Nephron (organoid): ENCODE results near the gene GNG8.

Source experiments
- H3K27ac Mint-ChIP-seq, 3 experiments: 2 replicates each; pipeline ENCODE4 v1.8.0; 2020; ENCODE audit warnings: mixed read lengths in 3 of 3, mild to moderate bottlenecking in 2 of 3, moderate library complexity in 1 of 3
- H3K27me3 Mint-ChIP-seq: 2 replicates; pipeline ENCODE4 v1.8.0; 2021; ENCODE audit warnings: low read depth, mild to moderate bottlenecking, moderate library complexity, mixed read lengths
- H3K36me3 Mint-ChIP-seq: 2 replicates; pipeline ENCODE4 v1.8.0; 2020; ENCODE audit warnings: low read depth, mixed read lengths
- H3K4me1 Mint-ChIP-seq: 2 replicates; pipeline ENCODE4 v1.8.0; 2020; ENCODE audit warnings: mixed read lengths
- H3K4me3 Mint-ChIP-seq, 3 experiments: 2 replicates each; pipeline ENCODE4 v1.8.0; 2020; ENCODE audit warnings: mild to moderate bottlenecking in 3 of 3, mixed read lengths in 3 of 3, moderate library complexity in 2 of 3
- H3K9me3 Mint-ChIP-seq: 2 replicates; pipeline ENCODE4 v1.8.0; 2020; ENCODE audit warnings: mixed read lengths
- TF ChIP-seq, protein P1 (sequence below), 3 experiments: fragments of 200-600 bp; sonication (generic); IDR thresholded peaks; one replicate each; pipeline ENCODE4 v1.5.0; 2021; ENCODE audit warnings: antibody characterized with exemption in 3 of 3; ENCODE audit not compliant: unreplicated experiment in 3 of 3

Gene GNG8

DNA sequence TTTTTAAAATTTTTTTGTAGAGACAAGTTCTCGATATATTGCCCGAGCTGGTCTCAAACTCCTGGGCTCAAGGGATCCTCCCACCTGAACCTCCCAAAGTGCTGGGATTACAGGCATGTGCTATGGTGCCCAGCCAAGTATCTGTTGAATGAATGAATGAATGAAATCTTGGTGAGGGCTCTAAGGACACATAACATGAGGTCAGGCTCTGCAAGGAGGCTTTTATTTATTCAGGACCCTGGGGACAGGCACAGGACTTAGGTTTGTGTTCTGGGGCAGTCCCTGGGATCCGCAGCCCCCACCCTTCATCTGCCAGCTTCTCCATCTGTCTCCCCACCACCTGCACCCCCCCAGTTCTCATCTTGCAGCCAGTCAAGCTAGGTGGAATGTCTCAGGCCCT lies 15.7 kb downstream of the GNG8 start:
- no peaks in the 10 kb centered on the region for H3K36me3 Mint-ChIP-seq

DNA sequence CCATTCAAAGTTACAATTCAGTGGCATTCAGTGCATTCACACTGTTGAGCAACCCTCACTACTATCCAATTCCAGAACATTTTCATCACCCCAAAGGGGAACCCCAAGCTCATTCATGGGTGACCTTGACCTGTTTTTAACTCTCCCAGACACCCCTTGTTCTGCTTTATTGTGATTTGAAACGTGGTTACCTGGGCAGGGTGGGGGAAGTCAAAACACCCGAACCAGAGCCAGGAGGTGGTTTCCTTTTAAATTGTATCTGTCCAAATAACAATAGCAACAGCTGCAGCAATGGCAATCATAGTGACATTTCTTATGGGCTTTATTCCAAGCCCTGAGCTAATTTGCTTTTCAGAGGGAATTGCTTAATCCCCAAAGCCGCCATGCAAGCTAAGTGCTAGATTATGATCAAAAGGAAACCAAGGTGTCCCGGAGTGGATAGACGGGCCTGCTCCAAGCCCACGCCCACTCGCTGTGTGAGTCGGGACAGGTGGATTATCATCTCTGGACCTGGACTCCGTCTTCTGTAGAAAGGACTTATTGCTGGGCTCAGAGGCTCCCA lies 17.3 kb downstream of the GNG8 start:
- Mint-ChIP-seq H3K4me1 (peaks cover 42% of the 10 kb centered on the region), H3K27me3 (peaks cover 4% of the 10 kb centered on the region), H3K36me3 (no peaks in the 10 kb centered on the region), H3K4me3 (no peak overlapping the region), H3K27ac (peak overlapping the region in 1 of 3 experiments; percentile 61), H3K9me3 (no peaks in the 10 kb centered on the region)
- TF ChIP-seq, protein P1, sequence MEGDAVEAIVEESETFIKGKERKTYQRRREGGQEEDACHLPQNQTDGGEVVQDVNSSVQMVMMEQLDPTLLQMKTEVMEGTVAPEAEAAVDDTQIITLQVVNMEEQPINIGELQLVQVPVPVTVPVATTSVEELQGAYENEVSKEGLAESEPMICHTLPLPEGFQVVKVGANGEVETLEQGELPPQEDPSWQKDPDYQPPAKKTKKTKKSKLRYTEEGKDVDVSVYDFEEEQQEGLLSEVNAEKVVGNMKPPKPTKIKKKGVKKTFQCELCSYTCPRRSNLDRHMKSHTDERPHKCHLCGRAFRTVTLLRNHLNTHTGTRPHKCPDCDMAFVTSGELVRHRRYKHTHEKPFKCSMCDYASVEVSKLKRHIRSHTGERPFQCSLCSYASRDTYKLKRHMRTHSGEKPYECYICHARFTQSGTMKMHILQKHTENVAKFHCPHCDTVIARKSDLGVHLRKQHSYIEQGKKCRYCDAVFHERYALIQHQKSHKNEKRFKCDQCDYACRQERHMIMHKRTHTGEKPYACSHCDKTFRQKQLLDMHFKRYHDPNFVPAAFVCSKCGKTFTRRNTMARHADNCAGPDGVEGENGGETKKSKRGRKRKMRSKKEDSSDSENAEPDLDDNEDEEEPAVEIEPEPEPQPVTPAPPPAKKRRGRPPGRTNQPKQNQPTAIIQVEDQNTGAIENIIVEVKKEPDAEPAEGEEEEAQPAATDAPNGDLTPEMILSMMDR (IDR thresholded peaks at IDR 0.05; ENCODE audit: unreplicated experiment in 3 of 3): no peak

More for the DNA sequence above, 15.7 kb downstream of the GNG8 start:
- Mint-ChIP-seq H3K4me3 (peak overlapping the region in 1 of 3 experiments; percentile 59), H3K27ac (peak overlapping the region in 2 of 3 experiments; percentile 81 to 87), H3K4me1 (peaks cover 48% of the 10 kb centered on the region), H3K9me3 (no peaks in the 10 kb centered on the region), H3K27me3 (peaks cover 4% of the 10 kb centered on the region)
- TF ChIP-seq, protein P1 (IDR thresholded peaks at IDR 0.05; ENCODE audit: unreplicated experiment in 3 of 3): no peak

DNA sequence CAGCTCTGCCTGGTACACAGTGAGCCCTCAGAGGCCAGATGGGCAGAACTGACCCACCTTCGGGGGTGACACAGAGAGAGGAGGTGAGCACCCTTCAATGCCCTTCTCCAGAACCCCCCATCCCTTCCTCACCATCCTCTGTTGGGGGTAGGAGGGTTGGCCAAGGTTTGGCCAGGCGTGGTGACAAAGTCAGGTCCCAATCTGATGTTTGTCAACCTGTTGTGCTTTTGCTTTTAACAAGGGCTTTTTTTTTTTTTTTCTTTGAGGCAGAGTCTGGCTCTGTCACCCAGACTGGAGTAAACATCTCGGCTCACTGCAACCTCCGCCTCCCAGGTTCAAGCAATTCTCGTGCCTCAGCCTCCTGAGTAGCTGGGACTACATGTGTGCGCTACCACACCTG lies 18.4 kb downstream of the GNG8 start:
- H3K9me3 Mint-ChIP-seq: no peaks in the 10 kb centered on the region
- TF ChIP-seq, protein P1 (IDR thresholded peaks at IDR 0.05; ENCODE audit: unreplicated experiment in 3 of 3): no peak
- H3K4me3 Mint-ChIP-seq: no peak overlapping the region
- H3K27me3 Mint-ChIP-seq: peaks cover 4% of the 10 kb centered on the region
- H3K4me1 Mint-ChIP-seq: peaks cover 42% of the 10 kb centered on the region
- no peak overlapping the region for H3K27ac Mint-ChIP-seq
- no peaks in the 10 kb centered on the region for H3K36me3 Mint-ChIP-seq

DNA sequence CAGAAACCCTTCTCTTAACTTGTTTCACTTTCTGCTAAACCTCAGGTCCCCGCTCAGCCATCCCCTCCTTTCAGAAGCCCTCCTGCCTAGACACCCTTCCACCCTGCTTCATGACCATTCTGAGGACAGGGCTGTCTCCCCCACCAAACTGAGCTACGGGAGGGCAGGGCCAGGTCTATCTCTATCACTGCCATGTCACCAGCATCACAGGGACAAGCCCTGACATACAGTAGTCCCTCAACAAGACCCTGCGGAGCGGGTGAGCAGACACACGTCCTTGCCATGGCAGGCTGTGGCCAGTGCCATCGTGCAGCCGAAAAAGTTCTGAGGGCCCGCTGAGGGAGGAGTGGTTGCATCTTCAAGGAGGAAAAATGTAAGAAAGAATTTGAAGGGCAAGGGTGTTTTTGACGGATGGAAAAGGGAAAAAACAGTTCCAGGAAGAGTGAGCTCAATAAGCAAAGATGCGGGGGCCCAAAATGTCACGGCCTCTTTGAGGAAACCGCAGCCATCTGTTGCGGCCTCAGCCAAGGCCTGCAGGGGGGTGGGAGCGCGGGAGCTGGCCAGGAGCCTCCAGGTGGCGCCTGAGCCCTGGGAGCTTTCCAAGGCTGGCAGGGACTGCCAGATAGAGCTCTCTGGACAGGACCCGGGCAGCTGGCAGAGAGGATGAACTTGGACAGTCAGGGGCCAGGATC lies 19.2 kb downstream of the GNG8 start:
- Mint-ChIP-seq H3K27me3 (peaks cover 4% of the 10 kb centered on the region), H3K9me3 (no peaks in the 10 kb centered on the region)

DNA sequence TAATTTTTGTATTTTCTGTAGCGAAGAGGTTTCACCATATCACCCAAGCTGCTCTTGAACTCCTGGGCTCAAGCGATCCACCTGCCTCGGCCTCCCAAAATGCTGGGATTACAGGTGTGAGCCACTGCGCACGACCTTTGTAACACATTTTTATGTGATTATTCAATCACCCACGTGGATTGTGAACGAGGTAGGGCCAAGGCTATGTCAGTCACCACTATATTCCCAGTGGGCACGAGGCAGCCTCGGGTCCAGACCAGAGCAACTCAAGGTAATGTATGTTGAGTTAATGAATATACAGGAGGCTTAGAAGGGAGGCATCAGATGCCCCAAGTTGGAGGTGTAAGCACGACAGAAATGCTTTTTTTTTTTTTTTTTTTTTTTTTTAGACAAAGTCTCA lies 20.0 kb downstream of the GNG8 start:
- Mint-ChIP-seq H3K36me3 (no peaks in the 10 kb centered on the region), H3K4me3 (no peak overlapping the region), H3K4me1 (peaks cover 28% of the 10 kb centered on the region), H3K27ac (peak overlapping the region in 1 of 3 experiments; percentile 55), H3K27me3 (peaks cover 4% of the 10 kb centered on the region), H3K9me3 (no peaks in the 10 kb centered on the region)
- TF ChIP-seq, protein P1 (IDR thresholded peaks at IDR 0.05; ENCODE audit: unreplicated experiment in 3 of 3): no peak

More for the DNA sequence above, 19.2 kb downstream of the GNG8 start:
- peaks cover 35% of the 10 kb centered on the region for H3K4me1 Mint-ChIP-seq
- peak overlapping the region; percentile 67 to 93 (median 75) for H3K27ac Mint-ChIP-seq
- no peaks in the 10 kb centered on the region for H3K36me3 Mint-ChIP-seq
- peak overlapping the region in 2 of 3 experiments; percentile 17 to 32 for H3K4me3 Mint-ChIP-seq
- TF ChIP-seq, protein P1 (IDR thresholded peaks at IDR 0.05; ENCODE audit: unreplicated experiment in 3 of 3): peak; percentile 32 to 56 (median 40)
